HepG2 (cell line): Measurements from ENCODE around the gene RAB22A. TPM values are rescaled to one million over a fixed set of nuclear protein-coding genes. Genes with fewer than 3 reads are reported as not detected.

Experiments
- ATAC-seq: fragments of 200-7000 bp; cut with Tn5 transposase; 3 replicates; pipeline ENCODE4 v1.9.1; 2020; ENCODE audit warnings: mild to moderate bottlenecking, moderate library complexity
- BruUV-seq: library from RNA; stranded (reverse); fragments of 400-500 nt; replicated peaks from 2 replicates; lab custom pipeline; 2021; lab: Mats Ljungman, UMichigan
- CTCF ChIA-PET: fragments of 300-600 bp; formaldehyde crosslinking; extraction: SDS; loops from one replicate; lab custom pipeline; 2021; ENCODE audit warnings: low total read pairs, inconsistent platforms, low intra/inter-chr PET ratio; lab: Yijun Ruan, JAX
- POLR2A ChIA-PET: fragments of 350-600 bp; sonication (Branson Sonifier 250); formaldehyde crosslinking; loops from one replicate; lab custom pipeline; 2020; ENCODE audit warnings: antibody characterized with exemption, inconsistent platforms; lab: Yijun Ruan, JAX
- DNase-seq: peaks from one replicate; pipeline ENCODE4 v3.0.0-alpha.2; 2015; ENCODE audit warnings: low spot score
- FAIRE-seq: peaks from 3 replicates; lab custom pipeline; 2011; peaks lifted over from hg19 to GRCh38; lab: Jason Lieb, UNC
- H2AFZ ChIP-seq: one replicate; pipeline ENCODE4 v1.6.1; 2011; ENCODE audit warnings: low read length, inconsistent platforms
- H3K27ac ChIP-seq: fragments of 300-600 bp; 3 replicates; pipeline ENCODE4 v1.8.0; 2011; ENCODE audit warnings: mixed run types, mild to moderate bottlenecking, mixed read lengths, low read length, inconsistent platforms; ENCODE audit not compliant: insufficient read depth; ENCODE audit errors: extremely low read length
- H3K27me3 ChIP-seq, 2 experiments: fragments of 200-600 bp in 1 of 2; 2 replicates in 1 of 2; 3 replicates in 1 of 2; pipeline versions ENCODE4 v1.6.0 to v1.8.0; 2011; ENCODE audit warnings: low read length in 2 of 2, mild to moderate bottlenecking in 2 of 2, moderate library complexity in 2 of 2, inconsistent platforms in 1 of 2; ENCODE audit not compliant: insufficient read depth in 2 of 2, control insufficient read depth in 1 of 2
- H3K36me3 ChIP-seq, 2 experiments: fragments of 200-600 bp in 1 of 2; replicated peaks in 1 of 2; 2 replicates in 1 of 2; 3 replicates in 1 of 2; pipeline versions ENCODE4 v1.5.1 to v1.8.0; 2011; ENCODE audit warnings: low read length in 2 of 2, inconsistent platforms in 1 of 2; ENCODE audit not compliant: insufficient read depth in 2 of 2, control insufficient read depth in 1 of 2
- H3K4me1 ChIP-seq: 2 replicates; pipeline ENCODE4 v1.5.1; 2012; ENCODE audit warnings: low read length, inconsistent platforms; ENCODE audit not compliant: insufficient read depth
- H3K4me2 ChIP-seq: 2 replicates; pipeline ENCODE4 v1.6.0; 2011; ENCODE audit warnings: low read depth, low read length, inconsistent platforms
- H3K4me3 ChIP-seq, 3 experiments: fragments of 200-600 bp in 1 of 3; sonication (generic), shearing (Covaris generic) in 1 of 3; replicated peaks in 1 of 3; 2 replicates each; pipeline ENCODE4 v1.5.1; 2011 to 2016; ENCODE audit warnings: low read length in 3 of 3, inconsistent platforms in 2 of 3, low read depth in 2 of 3, mild to moderate bottlenecking in 2 of 3, control low read depth in 1 of 3, mixed read lengths in 1 of 3; ENCODE audit not compliant: insufficient read depth in 1 of 3
- H3K79me2 ChIP-seq: one replicate; pipeline ENCODE4 v1.6.1; 2011; ENCODE audit warnings: low read length, inconsistent platforms; ENCODE audit not compliant: insufficient read depth
- H3K9ac ChIP-seq: 2 replicates; pipeline ENCODE4 v1.6.0; 2011; ENCODE audit warnings: mild to moderate bottlenecking, low read depth, low read length, inconsistent platforms; ENCODE audit not compliant: insufficient read depth
- H3K9me3 ChIP-seq: 2 replicates; pipeline ENCODE4 v1.5.1; 2012; ENCODE audit warnings: mild to moderate bottlenecking, low read length
- H4K20me1 ChIP-seq: 2 replicates; pipeline ENCODE4 v1.6.0; 2011; ENCODE audit warnings: inconsistent platforms, mild to moderate bottlenecking, low read length, moderate library complexity; ENCODE audit not compliant: insufficient read depth
- CHD2 ChIP-seq: IDR thresholded peaks from 2 replicates; pipeline ENCODE4 v1.6.1; 2011; ENCODE audit warnings: low read depth, low read length, improper control_type of control experiment
- FOSL2 ChIP-seq: sonication (generic); formaldehyde crosslinking; IDR thresholded peaks from 2 replicates; pipeline ENCODE4 v1.4.0; 2020; ENCODE audit warnings: missing genetic modification reagents
- FOXK2 ChIP-seq: fragments of 450-650 bp; IDR thresholded peaks from 2 replicates; pipeline ENCODE4 v1.6.1; 2016
- GLI4 ChIP-seq: sonication (generic); formaldehyde crosslinking; IDR thresholded peaks from 2 replicates; pipeline ENCODE4 v1.5.1; 2020; ENCODE audit warnings: missing genetic modification reagents, mild to moderate bottlenecking, moderate library complexity, borderline replicate concordance
- ISX ChIP-seq: sonication (generic); formaldehyde crosslinking; conservative IDR thresholded peaks from 2 replicates; pipeline ENCODE4 v1.5.0; 2020; ENCODE audit warnings: missing genetic modification reagents
- KLF12 ChIP-seq: sonication (generic); formaldehyde crosslinking; IDR thresholded peaks from 2 replicates; pipeline ENCODE4 v1.4.0; 2020; ENCODE audit warnings: missing genetic modification reagents, borderline replicate concordance
- KMT2B ChIP-seq: IDR thresholded peaks from 2 replicates; pipeline ENCODE4 v1.6.1; 2016; ENCODE audit warnings: missing genetic modification reagents, missing compliant biosample characterization
- PLSCR1 ChIP-seq: sonication (generic); formaldehyde crosslinking; IDR thresholded peaks from 2 replicates; pipeline ENCODE4 v1.5.0; 2020; ENCODE audit warnings: missing genetic modification reagents, mild to moderate bottlenecking, borderline replicate concordance
- ZBTB38 ChIP-seq: sonication (generic); formaldehyde crosslinking; IDR thresholded peaks from 2 replicates; pipeline ENCODE4 v1.5.1; 2020; ENCODE audit warnings: mild to moderate bottlenecking, missing genetic modification reagents
- ZMAT5 ChIP-seq: sonication (generic); formaldehyde crosslinking; IDR thresholded peaks from 2 replicates; pipeline ENCODE4 v1.5.0; 2020; ENCODE audit warnings: mild to moderate bottlenecking, low read depth, missing genetic modification reagents, borderline replicate concordance
- ZNF710 ChIP-seq: sonication (generic); formaldehyde crosslinking; IDR thresholded peaks from 2 replicates; pipeline ENCODE4 v1.5.0; 2020; ENCODE audit warnings: mild to moderate bottlenecking, missing genetic modification reagents, borderline replicate concordance
- ZNF737 ChIP-seq: sonication (generic); formaldehyde crosslinking; IDR thresholded peaks from 2 replicates; pipeline ENCODE4 v1.5.0; 2020; ENCODE audit warnings: missing genetic modification reagents, mild to moderate bottlenecking, borderline replicate concordance
- WGBS: methylation state at CpG from one replicate; pipeline ENCODE4 v1.1.6; 2017; ENCODE audit warnings: low lambda C conversion rate; 5-methylcytosine and 5-hydroxymethylcytosine counted together
- in situ Hi-C: cut with HindIII; loops from 2 replicates; pipeline ENCODE4 v1.10.0; 2017; ENCODE audit warnings: low pct_unique_long_range_greater_than_20kb; ENCODE audit not compliant: extremely low pct_ligation_motif_present
- intact Hi-C: fragments of 100-400 bp; cut with micrococcal nuclease; formaldehyde crosslinking; loops from one replicate; pipeline ENCODE4 v1.10.0; 2022; ENCODE audit not compliant: unreplicated experiment
- polyA plus RNA-seq, 8 experiments: library from polyadenylated mRNA; depleted of rRNA in 3 of 8; stranded (reverse) in 7 of 8; unstranded in 1 of 8; fragments of >200 nt; fragmentation: Illumina TruSeq in 4 of 8; extraction: Trizol in 4 of 8; gene quantifications; 2 replicates each; pipeline versions ENCODE4 v1.2.1 to v1.2.3, GENCODE V29; 2011 to 2016; ENCODE audit warnings: low read depth in 4 of 8, missing spikeins in 1 of 8, mixed read lengths in 1 of 8; ENCODE audit not compliant: insufficient read depth in 1 of 8
- total RNA-seq, 5 experiments: library from RNA; depleted of rRNA; stranded (reverse); fragments of >200 nt; fragmentation: Illumina TruSeq; extraction: Trizol; gene quantifications; 2 replicates each; pipeline ENCODE4 v1.2.3, GENCODE V29; 2016; ENCODE audit warnings: low read depth in 1 of 5

RAB22A gene
- total and polyA plus RNA-seq, 2 of the 13 experiments (the other 11 are each of a cell fraction or from before 2014, with no cell fraction given) = 10.7 to 11.2 TPM

GRCh38 chr20:58321205-58321604, 11.7 kb downstream of the RAB22A start:
- no peak overlapping the region for H3K9ac ChIP-seq
- no peak overlapping the region for H3K4me3 ChIP-seq
- CTCF ChIA-PET = no interaction called here
- no peaks in the 10 kb centered on the region for H3K27me3 ChIP-seq
- ATAC-seq (no peak), FAIRE-seq (no peak), DNase-seq (no peak)
- no peaks in the 10 kb centered on the region; the same call in 1 of the 2 replicates for H4K20me1 ChIP-seq
- POLR2A ChIA-PET = interaction anchor here (1.1 kb wide), 1 partner anchor 67 kb away, joined by 4 read pairs; the partner anchor contains the start of gene VAPB
- in situ Hi-C loops (no loop called here), intact Hi-C loops (loop anchor here (2.0 kb wide), 1 partner anchor 50 kb away; no protein-coding TSS in a partner anchor)
- H3K4me1 ChIP-seq = no peaks in the 10 kb centered on the region
- no peak overlapping the region for H2AFZ ChIP-seq
- no peak overlapping the region for H3K27ac ChIP-seq
- H3K9me3 ChIP-seq = no peaks in the 10 kb centered on the region
- no peak for TF ChIP-seq ZMAT5 (CRISPR knock-in tag)
- no peak for TF ChIP-seq KLF12
- no peak for TF ChIP-seq KMT2B (CRISPR knock-in tag)
- no peak for TF ChIP-seq ISX (CRISPR knock-in tag)
- no peak for TF ChIP-seq PLSCR1 (CRISPR knock-in tag)
- TF ChIP-seq FOSL2 (CRISPR knock-in tag) = no peak
- TF ChIP-seq ZNF737 = no peak
- TF ChIP-seq GLI4 (CRISPR knock-in tag) = no peak
- TF ChIP-seq ZNF710 (CRISPR knock-in tag) = no peak
- TF ChIP-seq CHD2 = no peak
- no peak for TF ChIP-seq ZBTB38 (CRISPR knock-in tag)
- TF ChIP-seq FOXK2 = no peak
- TF ChIP-seq, all 625 proteins: peak for 0
- Histone ChIP-seq H3K36me3 (peaks cover 7 to 16% of the 10 kb centered on the region in 2 experiments), H3K4me2 (no peak overlapping the region), H3K79me2 (peaks cover 39% of the 10 kb centered on the region)
- no TSS peak for BruUV-seq
- WGBS = 98% methylated on average over 4 of the region's 4 CpGs
